Smooth muscle cell (in vitro differentiated cells): ENCODE results near the gene LRMDA. TPM values are rescaled to one million over a fixed set of nuclear protein-coding genes. Genes with fewer than 3 reads are reported as not detected.

ENCODE experiments used
- DNase-seq: peaks from one replicate; lab custom pipeline; 2025; ENCODE audit not compliant: unreplicated experiment; lab: John Stamatoyannopoulos, UW
- H2AFZ ChIP-seq: fragments of 200-600 bp; sonication (generic); 2 replicates; pipeline ENCODE4 v1.6.0; 2016; ENCODE audit warnings: antibody characterized with exemption, low read depth, mild to moderate bottlenecking
- H3F3A ChIP-seq: fragments of 200-600 bp; sonication (generic); 2 replicates; pipeline ENCODE4 v1.6.0; 2017; ENCODE audit warnings: antibody characterized with exemption, low read depth
- H3K27ac ChIP-seq: fragments of 200-600 bp; sonication (generic); 2 replicates; pipeline ENCODE4 v1.5.1; 2016; ENCODE audit warnings: low read depth, mild to moderate bottlenecking
- H3K27me3 ChIP-seq: fragments of 200-600 bp; sonication (generic); 2 replicates; pipeline ENCODE4 v1.6.1; 2016; ENCODE audit warnings: low read depth, mild to moderate bottlenecking
- H3K36me3 ChIP-seq: fragments of 200-600 bp; sonication (generic); 2 replicates; pipeline ENCODE4 v1.5.1; 2016; ENCODE audit warnings: low read depth
- H3K4me1 ChIP-seq: fragments of 200-600 bp; sonication (generic); 2 replicates; pipeline ENCODE4 v1.5.1; 2016; ENCODE audit warnings: low read depth
- H3K4me2 ChIP-seq: fragments of 200-600 bp; sonication (generic); 2 replicates; pipeline ENCODE4 v1.6.0; 2016; ENCODE audit warnings: mild to moderate bottlenecking
- H3K4me3 ChIP-seq: fragments of 200-600 bp; sonication (generic); 2 replicates; pipeline ENCODE4 v1.5.1; 2016; ENCODE audit warnings: mild to moderate bottlenecking
- H3K79me2 ChIP-seq: fragments of 200-600 bp; sonication (generic); 2 replicates; pipeline ENCODE4 v1.6.0; 2016; ENCODE audit warnings: low read depth, mild to moderate bottlenecking
- H3K9ac ChIP-seq: fragments of 200-600 bp; sonication (generic); 2 replicates; pipeline ENCODE4 v1.6.0; 2016; ENCODE audit warnings: low read depth
- H3K9me3 ChIP-seq: fragments of 200-600 bp; sonication (generic); replicated peaks from 2 replicates; pipeline ENCODE4 v1.5.1; 2016; ENCODE audit warnings: low read depth
- H4K20me1 ChIP-seq: fragments of 200-600 bp; sonication (generic); 2 replicates; pipeline ENCODE4 v1.6.0; 2016; ENCODE audit warnings: low read depth
- WGBS: methylation state at CpG from one replicate; pipeline ENCODE4 v1.1.7; 2016; ENCODE audit warnings: low lambda C conversion rate; 5-methylcytosine and 5-hydroxymethylcytosine counted together
- polyA plus RNA-seq: library from polyadenylated mRNA; unstranded; fragments of >200 nt; fragmentation: Nextera tagmentation; extraction: Ambion mirVana; gene quantifications from 2 replicates; pipeline ENCODE4 v1.2.1, GENCODE V29; 2016
- total RNA-seq: library from RNA; depleted of rRNA; stranded (reverse); fragments of >200 nt; gene quantifications from 2 replicates; pipeline ENCODE4 v1.2.3, GENCODE V29; 2014
- TF ChIP-seq, protein P1 (sequence below): fragments of 200-600 bp; sonication (generic); IDR thresholded peaks from 2 replicates; pipeline ENCODE4 v1.5.1; 2017; ENCODE audit warnings: borderline replicate concordance, mild to moderate bottlenecking, antibody characterized with exemption; ENCODE audit not compliant: insufficient read depth, poor library complexity, severe bottlenecking

Gene LRMDA
- total and polyA plus RNA-seq, 2 experiments from 2014 or later, result 1.5 to 1.6 TPM

DNA sequence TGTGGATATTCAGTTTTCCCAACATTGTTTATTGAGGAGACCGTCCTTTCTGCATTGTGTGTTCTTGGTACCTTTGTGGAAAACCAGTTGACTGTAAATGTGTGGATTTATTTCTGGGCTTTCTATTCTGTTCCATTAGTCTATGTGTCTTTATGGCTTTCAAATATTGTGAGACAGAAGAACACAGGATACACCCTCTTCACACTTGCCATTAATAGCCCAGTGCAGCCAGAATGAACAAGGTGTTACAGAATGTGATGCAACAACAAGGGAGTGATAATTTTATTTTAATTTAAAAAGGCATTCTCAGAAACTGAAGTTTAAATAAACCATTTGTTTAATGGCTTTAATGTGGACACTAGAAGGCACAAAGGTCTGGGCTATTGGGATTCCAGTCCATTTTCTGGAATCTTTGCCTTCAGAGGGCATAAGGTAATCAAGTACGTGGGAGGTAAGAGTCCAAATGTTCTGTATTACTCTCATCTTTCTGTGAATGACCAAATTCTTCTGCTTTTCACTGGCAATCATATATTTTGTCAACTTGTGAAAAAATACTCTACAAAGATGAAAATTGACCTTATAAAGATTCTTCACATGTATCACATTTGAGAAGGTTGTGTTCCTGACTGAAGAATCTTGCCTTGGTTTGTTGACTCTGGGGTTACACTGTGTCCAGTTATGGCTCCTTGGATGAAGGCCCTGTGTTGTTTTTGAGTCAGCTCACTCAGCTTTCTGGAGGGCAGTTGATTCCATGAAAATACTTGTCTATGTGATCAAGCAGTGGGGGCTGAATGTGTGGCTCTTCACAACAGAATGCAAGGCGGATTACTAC, 962.7 kb downstream of the LRMDA start:
- no peaks in the 10 kb centered on the region for H3K4me1 ChIP-seq
- no peak overlapping the region for H3K4me3 ChIP-seq
- TF ChIP-seq, protein P1, sequence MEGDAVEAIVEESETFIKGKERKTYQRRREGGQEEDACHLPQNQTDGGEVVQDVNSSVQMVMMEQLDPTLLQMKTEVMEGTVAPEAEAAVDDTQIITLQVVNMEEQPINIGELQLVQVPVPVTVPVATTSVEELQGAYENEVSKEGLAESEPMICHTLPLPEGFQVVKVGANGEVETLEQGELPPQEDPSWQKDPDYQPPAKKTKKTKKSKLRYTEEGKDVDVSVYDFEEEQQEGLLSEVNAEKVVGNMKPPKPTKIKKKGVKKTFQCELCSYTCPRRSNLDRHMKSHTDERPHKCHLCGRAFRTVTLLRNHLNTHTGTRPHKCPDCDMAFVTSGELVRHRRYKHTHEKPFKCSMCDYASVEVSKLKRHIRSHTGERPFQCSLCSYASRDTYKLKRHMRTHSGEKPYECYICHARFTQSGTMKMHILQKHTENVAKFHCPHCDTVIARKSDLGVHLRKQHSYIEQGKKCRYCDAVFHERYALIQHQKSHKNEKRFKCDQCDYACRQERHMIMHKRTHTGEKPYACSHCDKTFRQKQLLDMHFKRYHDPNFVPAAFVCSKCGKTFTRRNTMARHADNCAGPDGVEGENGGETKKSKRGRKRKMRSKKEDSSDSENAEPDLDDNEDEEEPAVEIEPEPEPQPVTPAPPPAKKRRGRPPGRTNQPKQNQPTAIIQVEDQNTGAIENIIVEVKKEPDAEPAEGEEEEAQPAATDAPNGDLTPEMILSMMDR, result no peak
- no peaks in the 10 kb centered on the region for H4K20me1 ChIP-seq
- 98% methylated on average over 3 of the region's 3 CpGs for WGBS
- no peak overlapping the region for H2AFZ ChIP-seq
- no peaks in the 10 kb centered on the region for H3K79me2 ChIP-seq
- H3K4me2 ChIP-seq, result no peak overlapping the region
- no peak overlapping the region for H3K27ac ChIP-seq
- H3K9ac ChIP-seq, result no peak overlapping the region
- H3K9me3 ChIP-seq, result no peaks in the 10 kb centered on the region
- no peaks in the 10 kb centered on the region for H3F3A ChIP-seq
- no peaks in the 10 kb centered on the region for H3K27me3 ChIP-seq
- no peaks in the 10 kb centered on the region for H3K36me3 ChIP-seq
- no peak for DNase-seq

- Histone ChIP-seq H4K20me1 (no peaks in the 10 kb centered on the region), H3F3A (no peaks in the 10 kb centered on the region), H3K79me2 (no peaks in the 10 kb centered on the region), H3K36me3 (no peaks in the 10 kb centered on the region), H3K4me1 (no peaks in the 10 kb centered on the region), H3K9ac (no peak overlapping the region), H3K4me2 (no peak overlapping the region), H3K4me3 (no peak overlapping the region), H3K27me3 (no peaks in the 10 kb centered on the region), H2AFZ (no peak overlapping the region), H3K9me3 (no peaks in the 10 kb centered on the region), H3K27ac (no peak overlapping the region)
- TF ChIP-seq, protein P1, result no peak
- no peak for DNase-seq
These were observed 963.3 kb downstream of the LRMDA start for GRCh38 chr10:76394707-76395042.

DNA sequence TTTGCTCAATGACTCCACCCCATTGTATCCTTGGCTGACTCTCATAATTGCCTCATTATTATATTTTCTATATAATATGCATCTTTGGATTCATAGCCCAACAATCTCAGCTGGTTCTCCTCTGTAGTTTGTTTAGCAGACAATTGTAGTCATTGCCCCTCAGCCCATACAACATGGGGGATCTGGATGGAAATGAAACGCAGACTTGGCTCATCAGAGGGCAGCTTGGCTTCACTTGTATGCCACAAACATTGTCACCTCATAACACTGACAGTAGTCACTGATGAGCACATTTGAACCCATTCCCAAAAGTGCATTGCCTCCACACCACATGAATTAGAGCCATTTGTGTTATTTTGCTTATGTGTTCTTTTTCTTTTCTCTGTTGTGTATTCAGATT, 963.8 kb downstream of the LRMDA start:
- DNase-seq, result no peak
- Histone ChIP-seq H2AFZ (no peak overlapping the region), H3K36me3 (no peaks in the 10 kb centered on the region), H3F3A (no peaks in the 10 kb centered on the region), H4K20me1 (no peaks in the 10 kb centered on the region), H3K4me1 (no peaks in the 10 kb centered on the region), H3K9ac (no peak overlapping the region), H3K27ac (no peak overlapping the region), H3K4me2 (no peak overlapping the region), H3K27me3 (no peaks in the 10 kb centered on the region), H3K9me3 (no peaks in the 10 kb centered on the region), H3K79me2 (no peaks in the 10 kb centered on the region), H3K4me3 (no peak overlapping the region)
- 100% methylated on average over 1 of the region's 1 CpG for WGBS
- TF ChIP-seq, protein P1, result no peak

DNA sequence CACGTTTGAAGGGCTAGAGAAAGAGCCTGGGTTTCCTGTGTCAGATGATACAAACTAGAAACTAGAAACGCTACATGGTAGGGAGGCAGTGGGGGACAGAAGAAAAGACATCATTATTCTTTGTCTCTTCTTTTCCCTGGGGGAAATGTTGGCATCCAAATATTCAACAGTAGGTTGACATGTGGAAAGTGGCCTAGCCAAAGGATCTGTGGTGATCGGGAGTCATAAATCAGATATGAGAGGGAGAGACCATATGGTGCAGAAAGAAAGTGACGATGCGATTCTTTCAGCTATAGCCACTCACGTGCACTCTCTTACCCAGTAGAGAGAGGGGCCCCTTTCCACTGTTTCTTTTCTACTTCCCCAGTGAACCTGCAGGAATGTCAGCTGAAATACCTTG, 964.7 kb downstream of the LRMDA start:
- DNase-seq, result no peak
- Histone ChIP-seq H3K4me3 (no peak overlapping the region), H3K79me2 (no peaks in the 10 kb centered on the region), H4K20me1 (no peaks in the 10 kb centered on the region), H3K27me3 (no peaks in the 10 kb centered on the region), H3F3A (no peaks in the 10 kb centered on the region), H3K36me3 (no peaks in the 10 kb centered on the region), H2AFZ (no peak overlapping the region), H3K4me2 (no peak overlapping the region), H3K4me1 (no peaks in the 10 kb centered on the region), H3K9ac (no peak overlapping the region), H3K27ac (no peak overlapping the region), H3K9me3 (no peaks in the 10 kb centered on the region)
- WGBS, result 93% methylated on average over 6 of the region's 6 CpGs
- TF ChIP-seq, protein P1, result no peak
